Sigmoid colon (tissue), 7 donors: ENCODE data around the gene ZP1. TPM values are rescaled to one million over a fixed set of nuclear protein-coding genes. Genes with fewer than 3 reads are reported as not detected.

Experiments
- DNase-seq: peaks from one replicate; pipeline ENCODE4 v3.0.0-alpha.2; 2019
- H3K27ac ChIP-seq, 4 donors: fragments of 200-600 bp; sonication (generic); one replicate each; pipeline ENCODE4 v1.5.1; 2016 to 2019; ENCODE audit warnings: mild to moderate bottlenecking in 1 of 4
- H3K27me3 ChIP-seq, 3 donors: fragments of 200-600 bp; sonication (generic); one replicate each; pipeline ENCODE4 v1.5.1; 2019; ENCODE audit warnings: mild to moderate bottlenecking in 1 of 3
- H3K36me3 ChIP-seq, 4 donors: fragments of 200-600 bp; sonication (generic); one replicate each; pipeline ENCODE4 v1.5.1; 2016 to 2019
- H3K4me1 ChIP-seq, 4 donors: fragments of 200-600 bp; sonication (generic); one replicate each; pipeline ENCODE4 v1.5.1; 2017 to 2019
- H3K4me3 ChIP-seq, 4 donors: fragments of 200-600 bp; sonication (generic); one replicate each; pipeline ENCODE4 v1.5.1; 2017 to 2019; ENCODE audit warnings: mild to moderate bottlenecking in 2 of 4, moderate library complexity in 1 of 4
- H3K9me3 ChIP-seq, 4 donors: fragments of 200-600 bp in 3 of 4; sonication (generic) in 3 of 4; one replicate each; pipeline versions ENCODE4 v1.5.1 to v1.6.1; 2013 to 2019
- CTCF ChIP-seq, 4 experiments: fragments of 450-650 bp in 3 of 4; fragments of 200-600 bp in 1 of 4; IDR thresholded peaks; one replicate each; pipeline ENCODE4 v1.5.1; 2016 to 2019; ENCODE audit warnings: antibody characterized with exemption in 4 of 4, mild to moderate bottlenecking in 3 of 4, moderate library complexity in 2 of 4
- EP300 ChIP-seq, 4 donors: sonication (generic); formaldehyde crosslinking; IDR thresholded peaks; one replicate each; pipeline ENCODE4 v1.6.1; 2017; ENCODE audit warnings: antibody characterized with exemption in 4 of 4
- POLR2A ChIP-seq, 2 donors: fragments of 450-650 bp; IDR thresholded peaks; one replicate each; pipeline ENCODE4 v1.6.1; 2016; ENCODE audit warnings: antibody characterized with exemption in 2 of 2, mild to moderate bottlenecking in 2 of 2, moderate library complexity in 2 of 2
- POLR2AphosphoS5 ChIP-seq, 4 donors: sonication (generic); formaldehyde crosslinking; IDR thresholded peaks; one replicate each; pipeline ENCODE4 v1.6.1; 2017; ENCODE audit warnings: antibody characterized with exemption in 4 of 4
- WGBS, 2 donors: extraction: QIAGEN DNeasy Blood & Tissue Kit; methylation state at CpG; one replicate each; pipeline ENCODE4 v1.1.7; 2013; 5-methylcytosine and 5-hydroxymethylcytosine counted together
- intact Hi-C: fragments of 100-400 bp; cut with DNase I; formaldehyde crosslinking; loops from one replicate; pipeline ENCODE4 v1.15.1; 2023
- polyA plus RNA-seq, 3 donors: library from polyadenylated mRNA; stranded (reverse); fragments of 200-250 nt; gene quantifications; one replicate each; pipeline ENCODE4 v1.2.3, GENCODE V29; 2013
- total RNA-seq, 4 donors: library from RNA; depleted of rRNA; stranded (reverse); fragments of >200 nt; gene quantifications; one replicate each; pipeline ENCODE4 v1.1.0, GENCODE V29; 2016
- donor health status: healthy with polysubstance abuse.
- donor health status: Bipolar disorder and iron deficiency.
- donor health status: healthy.

The ZP1 gene
- total and polyA plus RNA-seq, 7 donors: 0.15 TPM; not detected in 6

DNA sequence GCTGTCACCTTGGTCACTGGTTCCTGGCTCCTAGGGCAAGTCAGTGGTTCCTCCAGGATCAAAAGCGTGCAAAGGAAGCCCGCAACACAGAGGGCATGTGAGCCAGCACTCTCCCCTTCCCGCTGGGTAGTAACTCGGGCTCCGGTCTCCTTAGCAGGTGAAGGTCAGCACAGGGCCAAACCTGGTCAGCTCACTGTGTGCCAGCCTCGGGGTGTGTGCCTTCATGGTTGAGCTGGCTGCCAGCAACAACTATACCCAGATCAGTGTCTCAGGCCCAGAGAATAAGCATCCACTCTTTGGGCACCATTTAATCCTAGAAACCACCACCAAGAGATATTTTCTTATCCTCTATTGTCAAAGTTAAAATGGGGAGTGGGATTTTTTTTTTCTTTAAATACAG lies 41.6 kb upstream of the ZP1 start:
- no peak overlapping the region for H3K27ac ChIP-seq
- intact Hi-C loops: no loop called here
- no peaks in the 10 kb centered on the region for H3K36me3 ChIP-seq
- 73 to 77% methylated on average over 6 of the region's 6 CpGs for WGBS, 2 donors
- no peak for TF ChIP-seq EP300 (IDR thresholded peaks at IDR 0.05)
- TF ChIP-seq CTCF (IDR thresholded peaks at IDR 0.05): no peak
- no peak for TF ChIP-seq POLR2A (IDR thresholded peaks at IDR 0.05)
- H3K4me1 ChIP-seq: no peaks in the 10 kb centered on the region
- H3K27me3 ChIP-seq: no peaks in the 10 kb centered on the region
- no peaks in the 10 kb centered on the region for H3K9me3 ChIP-seq
- no peak for DNase-seq
- H3K4me3 ChIP-seq: no peak overlapping the region

GRCh38 chr11:60830478-60831142 lies 36.7 kb upstream of the ZP1 start:
- no peak for TF ChIP-seq POLR2A (IDR thresholded peaks at IDR 0.05)
- TF ChIP-seq CTCF (IDR thresholded peaks at IDR 0.05): no peak
- TF ChIP-seq POLR2AphosphoS5 (IDR thresholded peaks at IDR 0.05): no peak
- no peak for TF ChIP-seq EP300 (IDR thresholded peaks at IDR 0.05)
- H3K9me3 ChIP-seq: no peaks in the 10 kb centered on the region
- intact Hi-C loops: loop anchor here (1.0 to 2.0 kb wide), 3 partner anchors 69 to 356 kb away; no protein-coding TSS in a partner anchor
- no peaks in the 10 kb centered on the region for H3K36me3 ChIP-seq
- no peaks in the 10 kb centered on the region for H3K27me3 ChIP-seq
- WGBS, 2 donors: 41 to 47% methylated on average over 10 of the region's 10 CpGs
- no peaks in the 10 kb centered on the region for H3K4me1 ChIP-seq
- H3K4me3 ChIP-seq: no peak overlapping the region
- no peak for DNase-seq
- no peak overlapping the region for H3K27ac ChIP-seq

DNA sequence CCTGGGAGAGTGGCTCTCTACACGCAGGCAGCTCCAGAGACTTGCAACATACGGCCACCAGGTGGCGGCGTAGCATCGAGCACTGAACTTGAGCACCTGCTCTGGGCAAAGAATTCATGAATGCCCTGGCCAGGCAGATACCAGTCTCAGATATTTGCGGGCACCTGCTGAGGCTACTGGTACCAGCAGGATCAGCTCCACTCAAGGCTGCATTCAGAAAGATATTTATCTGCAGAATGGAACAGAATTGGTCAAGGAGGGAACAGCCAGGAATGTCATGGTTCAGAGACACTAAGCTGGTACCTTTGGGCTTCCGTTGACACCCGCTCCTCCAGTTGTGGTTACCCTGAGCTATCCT lies 36.2 kb upstream of the ZP1 start:
- H3K27me3 ChIP-seq: no peaks in the 10 kb centered on the region
- no peaks in the 10 kb centered on the region for H3K9me3 ChIP-seq
- H3K36me3 ChIP-seq: no peaks in the 10 kb centered on the region
- no peak overlapping the region for H3K4me3 ChIP-seq
- intact Hi-C loops: loop anchor here (1.0 to 2.0 kb wide), 3 partner anchors 68 to 356 kb away; no protein-coding TSS in a partner anchor
- H3K4me1 ChIP-seq: no peaks in the 10 kb centered on the region
- peak; percentile 87 for DNase-seq
- TF ChIP-seq CTCF (IDR thresholded peaks at IDR 0.05) (peak; percentile 73 to 89 (median 88)), POLR2A (IDR thresholded peaks at IDR 0.05) (no peak)
- no peak overlapping the region for H3K27ac ChIP-seq
- 22 to 24% methylated on average over 8 of the region's 8 CpGs for WGBS, 2 donors

GRCh38 chr11:60831501-60832079 lies 35.8 kb upstream of the ZP1 start:
- Histone ChIP-seq H3K4me3 (no peak overlapping the region), H3K4me1 (no peaks in the 10 kb centered on the region), H3K9me3 (no peaks in the 10 kb centered on the region), H3K27ac (no peak overlapping the region), H3K36me3 (no peaks in the 10 kb centered on the region), H3K27me3 (no peaks in the 10 kb centered on the region)
- TF ChIP-seq EP300 (IDR thresholded peaks at IDR 0.05): no peak
- no peak for TF ChIP-seq POLR2AphosphoS5 (IDR thresholded peaks at IDR 0.05)
- TF ChIP-seq CTCF (IDR thresholded peaks at IDR 0.05): no peak
- no peak for TF ChIP-seq POLR2A (IDR thresholded peaks at IDR 0.05)
- 56 to 63% methylated on average over 7 of the region's 7 CpGs for WGBS, 2 donors
- no peak for DNase-seq
- intact Hi-C loops: loop anchor here (1.0 to 2.0 kb wide), 3 partner anchors 68 to 355 kb away; no protein-coding TSS in a partner anchor
